ENCODE data around the gene ZDHHC1.

Gene ZDHHC1

DNA sequence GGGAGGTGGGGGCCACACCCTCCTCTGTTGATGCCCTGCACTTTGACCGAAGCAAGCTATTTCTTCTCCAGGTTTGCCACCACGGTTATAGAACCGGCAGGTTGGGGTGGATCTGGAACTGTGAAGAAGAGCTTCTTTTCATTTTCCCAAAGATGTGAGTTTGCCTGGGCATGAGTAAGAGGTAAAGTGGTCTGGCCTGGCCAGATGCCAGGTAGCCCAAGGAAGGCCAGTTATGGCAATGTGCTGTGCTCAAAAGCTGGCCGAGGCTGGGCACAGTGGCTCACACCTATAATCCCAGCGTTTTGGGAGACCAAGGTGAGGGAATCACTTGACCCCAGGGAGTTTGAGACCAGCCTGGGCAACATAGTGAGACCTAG, 46.0 kb upstream of the ZDHHC1 start:
- TF ChIP-seq ZNF8 (CRISPR knock-in tag; IDR thresholded peaks at IDR 0.05) = no peak
- TF ChIP-seq CSRNP3 (CRISPR knock-in tag; IDR thresholded peaks at IDR 0.05) = no peak
- TF ChIP-seq OSR1 (CRISPR knock-in tag; IDR thresholded peaks at IDR 0.05) = no peak
- TF ChIP-seq GLIS3 (CRISPR knock-in tag; IDR thresholded peaks at IDR 0.05) = no peak
- ATAC-seq = no peak

GRCh38 chr16:67461600-67462278, 45.5 kb upstream of the ZDHHC1 start:
- TF ChIP-seq, protein P1, sequence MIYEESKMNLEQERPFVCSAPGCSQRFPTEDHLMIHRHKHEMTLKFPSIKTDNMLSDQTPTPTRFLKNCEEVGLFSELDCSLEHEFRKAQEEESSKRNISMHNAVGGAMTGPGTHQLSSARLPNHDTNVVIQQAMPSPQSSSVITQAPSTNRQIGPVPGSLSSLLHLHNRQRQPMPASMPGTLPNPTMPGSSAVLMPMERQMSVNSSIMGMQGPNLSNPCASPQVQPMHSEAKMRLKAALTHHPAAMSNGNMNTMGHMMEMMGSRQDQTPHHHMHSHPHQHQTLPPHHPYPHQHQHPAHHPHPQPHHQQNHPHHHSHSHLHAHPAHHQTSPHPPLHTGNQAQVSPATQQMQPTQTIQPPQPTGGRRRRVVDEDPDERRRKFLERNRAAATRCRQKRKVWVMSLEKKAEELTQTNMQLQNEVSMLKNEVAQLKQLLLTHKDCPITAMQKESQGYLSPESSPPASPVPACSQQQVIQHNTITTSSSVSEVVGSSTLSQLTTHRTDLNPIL (CRISPR knock-in tag; IDR thresholded peaks at IDR 0.05; ENCODE audit: low read depth) = no peak
- TF ChIP-seq PATZ1 (CRISPR knock-in tag; IDR thresholded peaks at IDR 0.05; ENCODE audit: borderline replicate concordance) (no peak), CSDC2 (CRISPR knock-in tag; IDR thresholded peaks at IDR 0.05) (no peak), OSR1 (CRISPR knock-in tag; IDR thresholded peaks at IDR 0.05) (no peak), CSRNP3 (CRISPR knock-in tag; IDR thresholded peaks at IDR 0.05) (no peak), ARNTL (CRISPR knock-in tag; IDR thresholded peaks at IDR 0.05; ENCODE audit: borderline replicate concordance, low read depth) (no peak), RARB (CRISPR knock-in tag; IDR thresholded peaks at IDR 0.05) (no peak), ZNF8 (CRISPR knock-in tag; IDR thresholded peaks at IDR 0.05) (no peak), ISL1 (CRISPR knock-in tag; IDR thresholded peaks at IDR 0.05) (no peak), BACH2 (CRISPR knock-in tag; IDR thresholded peaks at IDR 0.05; ENCODE audit: borderline replicate concordance) (no peak), ESRRG (CRISPR knock-in tag; IDR thresholded peaks at IDR 0.05) (no peak), GLIS3 (CRISPR knock-in tag; IDR thresholded peaks at IDR 0.05) (no peak), ZNF565 (CRISPR knock-in tag; conservative IDR thresholded peaks at IDR 0.05; ENCODE audit: low read depth) (no peak), ZFP30 (CRISPR knock-in tag; IDR thresholded peaks at IDR 0.05) (no peak), POU6F1 (CRISPR knock-in tag; IDR thresholded peaks at IDR 0.05; ENCODE audit: borderline replicate concordance, low read depth) (no peak), PPARA (CRISPR knock-in tag; IDR thresholded peaks at IDR 0.05; ENCODE audit: borderline replicate concordance) (no peak), ZNF70 (CRISPR knock-in tag; IDR thresholded peaks at IDR 0.05) (no peak), TCF4 (CRISPR knock-in tag; IDR thresholded peaks at IDR 0.05; ENCODE audit: borderline replicate concordance) (no peak)
- TF ChIP-seq, protein P2, sequence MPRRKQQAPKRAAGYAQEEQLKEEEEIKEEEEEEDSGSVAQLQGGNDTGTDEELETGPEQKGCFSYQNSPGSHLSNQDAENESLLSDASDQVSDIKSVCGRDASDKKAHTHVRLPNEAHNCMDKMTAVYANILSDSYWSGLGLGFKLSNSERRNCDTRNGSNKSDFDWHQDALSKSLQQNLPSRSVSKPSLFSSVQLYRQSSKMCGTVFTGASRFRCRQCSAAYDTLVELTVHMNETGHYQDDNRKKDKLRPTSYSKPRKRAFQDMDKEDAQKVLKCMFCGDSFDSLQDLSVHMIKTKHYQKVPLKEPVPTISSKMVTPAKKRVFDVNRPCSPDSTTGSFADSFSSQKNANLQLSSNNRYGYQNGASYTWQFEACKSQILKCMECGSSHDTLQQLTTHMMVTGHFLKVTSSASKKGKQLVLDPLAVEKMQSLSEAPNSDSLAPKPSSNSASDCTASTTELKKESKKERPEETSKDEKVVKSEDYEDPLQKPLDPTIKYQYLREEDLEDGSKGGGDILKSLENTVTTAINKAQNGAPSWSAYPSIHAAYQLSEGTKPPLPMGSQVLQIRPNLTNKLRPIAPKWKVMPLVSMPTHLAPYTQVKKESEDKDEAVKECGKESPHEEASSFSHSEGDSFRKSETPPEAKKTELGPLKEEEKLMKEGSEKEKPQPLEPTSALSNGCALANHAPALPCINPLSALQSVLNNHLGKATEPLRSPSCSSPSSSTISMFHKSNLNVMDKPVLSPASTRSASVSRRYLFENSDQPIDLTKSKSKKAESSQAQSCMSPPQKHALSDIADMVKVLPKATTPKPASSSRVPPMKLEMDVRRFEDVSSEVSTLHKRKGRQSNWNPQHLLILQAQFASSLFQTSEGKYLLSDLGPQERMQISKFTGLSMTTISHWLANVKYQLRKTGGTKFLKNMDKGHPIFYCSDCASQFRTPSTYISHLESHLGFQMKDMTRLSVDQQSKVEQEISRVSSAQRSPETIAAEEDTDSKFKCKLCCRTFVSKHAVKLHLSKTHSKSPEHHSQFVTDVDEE (CRISPR knock-in tag; IDR thresholded peaks at IDR 0.05) = no peak
- no peak for ATAC-seq

DNA sequence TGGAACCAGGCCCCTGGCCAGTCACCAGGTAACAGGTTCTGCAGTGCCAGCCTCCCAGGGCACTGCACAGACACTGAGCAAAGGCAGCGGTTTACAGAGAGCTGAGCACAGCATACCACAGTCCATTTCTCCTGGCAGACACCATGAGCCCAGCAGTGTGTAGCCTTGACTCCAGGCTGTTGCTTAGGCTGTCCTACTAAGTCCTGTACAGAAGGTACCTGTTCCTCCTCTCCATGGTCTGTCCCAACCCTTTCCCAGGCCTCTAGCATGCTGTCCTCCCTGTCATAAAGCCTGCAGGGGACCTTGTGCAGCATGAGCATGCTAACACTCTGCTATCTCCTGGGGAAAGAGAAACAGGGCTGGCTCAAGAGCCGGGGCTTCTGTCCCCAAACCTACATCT, 44.7 kb upstream of the ZDHHC1 start:
- TF ChIP-seq, protein P2 (CRISPR knock-in tag; IDR thresholded peaks at IDR 0.05) = no peak
- TF ChIP-seq ZFP30 (CRISPR knock-in tag; IDR thresholded peaks at IDR 0.05) (no peak), OSR1 (CRISPR knock-in tag; IDR thresholded peaks at IDR 0.05) (no peak), PPARA (CRISPR knock-in tag; IDR thresholded peaks at IDR 0.05; ENCODE audit: borderline replicate concordance) (no peak), ESRRG (CRISPR knock-in tag; IDR thresholded peaks at IDR 0.05) (no peak), GLIS3 (CRISPR knock-in tag; IDR thresholded peaks at IDR 0.05) (no peak), TCF4 (CRISPR knock-in tag; IDR thresholded peaks at IDR 0.05; ENCODE audit: borderline replicate concordance) (no peak)
- ATAC-seq = no peak

All from SK-N-SH treated with all-trans-retinoic acid at 6 μM for 48 hours (cell line).